BE2C (cell line): ENCODE data around the gene STAT4.

Source experiments
- DNase-seq: peaks from one replicate; pipeline ENCODE4 v3.0.0-alpha.2; 2020
- H3K27me3 ChIP-seq: fragments of 250-450 bp; sonication (Bioruptor Pico); 2 replicates; pipeline ENCODE4 v1.5.1; 2020; ENCODE audit warnings: mild to moderate bottlenecking
- H3K36me3 ChIP-seq: fragments of 250-450 bp; sonication (Bioruptor Pico); 2 replicates; pipeline ENCODE4 v1.5.1; 2020; ENCODE audit warnings: mild to moderate bottlenecking
- H3K4me1 ChIP-seq: fragments of 250-450 bp; sonication (Bioruptor Pico); 2 replicates; pipeline ENCODE4 v1.5.1; 2020
- H3K4me3 ChIP-seq: 2 replicates; pipeline ENCODE4 v1.5.1; 2011; ENCODE audit warnings: low read depth, low read length
- H3K9me3 ChIP-seq: fragments of 250-450 bp; sonication (Bioruptor Pico); 2 replicates; pipeline ENCODE4 v1.5.1; 2020
- CTCF ChIP-seq: IDR thresholded peaks from 2 replicates; pipeline ENCODE4 v1.5.1; 2012; ENCODE audit warnings: mild to moderate bottlenecking, low read depth, low read length

The STAT4 gene

GRCh38 chr2:191184457-191184856, 33.7 kb upstream of the STAT4 start:
- no peaks in the 10 kb centered on the region for H3K9me3 ChIP-seq
- TF ChIP-seq CTCF: no peak
- H3K4me3 ChIP-seq: no peak overlapping the region
- H3K4me1 ChIP-seq: no peaks in the 10 kb centered on the region
- no peaks in the 10 kb centered on the region for H3K36me3 ChIP-seq
- no peak for DNase-seq
- no peaks in the 10 kb centered on the region for H3K27me3 ChIP-seq

DNA sequence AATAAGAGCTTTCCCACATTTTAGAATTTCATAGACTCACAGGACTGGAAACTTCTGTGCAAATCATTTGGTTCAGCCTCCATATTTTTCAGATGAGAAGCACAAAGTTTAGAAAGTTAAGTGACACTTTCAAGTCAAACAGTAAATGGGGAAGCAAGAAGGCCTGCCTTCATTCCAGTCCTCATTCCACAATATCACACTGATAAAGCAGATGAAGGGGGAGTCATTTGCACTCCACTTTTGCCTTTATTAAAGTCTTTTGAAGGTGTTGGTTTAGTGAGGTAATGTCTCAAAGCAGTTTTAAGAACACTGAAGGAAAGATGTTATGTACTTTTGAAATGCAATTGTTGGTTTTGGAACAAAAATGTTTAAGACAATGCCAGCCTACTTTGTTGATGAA, 32.7 kb upstream of the STAT4 start:
- TF ChIP-seq CTCF: no peak
- no peaks in the 10 kb centered on the region for H3K27me3 ChIP-seq
- H3K36me3 ChIP-seq: no peaks in the 10 kb centered on the region
- no peaks in the 10 kb centered on the region for H3K4me1 ChIP-seq
- H3K9me3 ChIP-seq: no peaks in the 10 kb centered on the region
- DNase-seq: no peak
- H3K4me3 ChIP-seq: no peak overlapping the region

DNA sequence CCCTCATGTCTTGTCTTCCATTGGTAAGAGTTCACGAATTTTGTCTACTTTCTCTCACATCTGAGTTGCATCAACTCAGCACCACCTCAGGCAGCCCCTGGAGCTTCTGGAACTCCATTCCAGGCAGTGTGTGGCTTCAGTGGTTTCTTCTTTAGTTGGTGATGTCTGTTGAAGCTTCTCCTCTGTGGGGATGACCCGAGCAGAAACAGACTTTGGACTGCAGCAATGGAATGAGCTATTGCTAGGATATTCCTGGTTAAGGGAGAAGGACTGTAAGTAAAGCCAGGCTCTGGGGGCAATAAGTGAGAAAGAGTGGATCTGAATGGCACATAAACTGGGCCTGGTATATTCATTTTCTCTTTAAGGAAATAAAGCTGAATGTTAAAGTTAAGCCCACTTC, 32.3 kb upstream of the STAT4 start:
- H3K9me3 ChIP-seq: no peaks in the 10 kb centered on the region
- no peaks in the 10 kb centered on the region for H3K27me3 ChIP-seq
- no peak overlapping the region for H3K4me3 ChIP-seq
- no peaks in the 10 kb centered on the region for H3K4me1 ChIP-seq
- no peak for DNase-seq
- no peak for TF ChIP-seq CTCF
- H3K36me3 ChIP-seq: no peaks in the 10 kb centered on the region

GRCh38 chr2:191180713-191181112, 29.9 kb upstream of the STAT4 start:
- Histone ChIP-seq H3K4me3 (no peak overlapping the region), H3K27me3 (no peaks in the 10 kb centered on the region), H3K9me3 (no peaks in the 10 kb centered on the region), H3K36me3 (no peaks in the 10 kb centered on the region), H3K4me1 (no peaks in the 10 kb centered on the region)
- no peak for DNase-seq
- TF ChIP-seq CTCF: no peak

GRCh38 chr2:191180276-191180675, 29.5 kb upstream of the STAT4 start:
- Histone ChIP-seq H3K4me3 (no peak overlapping the region), H3K36me3 (no peaks in the 10 kb centered on the region), H3K4me1 (no peaks in the 10 kb centered on the region), H3K27me3 (no peaks in the 10 kb centered on the region), H3K9me3 (no peaks in the 10 kb centered on the region)
- TF ChIP-seq CTCF: no peak
- DNase-seq: no peak

DNA sequence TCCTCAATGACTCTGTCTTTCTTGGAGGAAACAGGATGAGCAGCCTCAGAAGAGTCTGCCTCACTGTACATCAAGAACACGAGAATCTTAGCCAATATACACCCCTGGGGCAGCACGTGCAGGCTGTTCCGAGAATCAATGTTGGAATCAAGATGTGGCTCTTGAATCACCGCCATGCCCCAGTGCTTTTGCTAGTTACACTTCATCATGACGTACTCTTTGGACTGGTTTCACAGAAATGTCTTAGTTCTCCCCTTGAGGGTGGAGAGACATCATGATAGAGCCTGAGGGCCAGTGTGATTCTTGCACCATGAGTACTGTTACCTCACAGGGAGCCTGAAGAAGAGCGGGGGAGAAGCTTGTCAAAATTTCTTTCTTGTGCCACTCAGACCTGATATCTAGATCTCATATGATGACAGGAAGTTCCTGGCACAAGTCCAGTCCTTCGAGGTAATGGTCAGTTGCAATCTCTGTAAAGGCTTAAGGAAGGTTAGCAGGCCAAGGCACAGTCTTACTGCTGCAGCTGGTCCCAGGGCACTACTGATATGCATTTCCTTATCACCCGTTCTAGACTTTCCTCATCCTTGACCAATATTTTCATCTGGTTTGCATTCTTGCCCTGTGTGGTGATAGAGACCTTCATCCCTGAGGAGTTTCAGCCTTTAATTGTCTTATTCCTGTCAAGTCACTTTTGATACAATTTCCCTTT, 28.2 kb upstream of the STAT4 start:
- no peaks in the 10 kb centered on the region for H3K36me3 ChIP-seq
- no peaks in the 10 kb centered on the region for H3K4me1 ChIP-seq
- H3K4me3 ChIP-seq: no peak overlapping the region
- no peak for DNase-seq
- no peaks in the 10 kb centered on the region for H3K9me3 ChIP-seq
- H3K27me3 ChIP-seq: no peaks in the 10 kb centered on the region
- no peak for TF ChIP-seq CTCF
